RWPE1 (cell line): ENCODE results near the gene GRAMD1B.

Source experiments
- CTCF ChIA-PET: fragments of 350-600 bp; sonication (Branson Sonifier 250); formaldehyde crosslinking; extraction: SDS; loops from one replicate; lab custom pipeline; 2021; lab: Yijun Ruan, JAX
- POLR2A ChIA-PET: fragments of 400-600 bp; formaldehyde crosslinking; extraction: SDS; loops from one replicate; lab custom pipeline; 2020; ENCODE audit warnings: antibody characterized with exemption; ENCODE audit not compliant: low non-redundant PET; lab: Yijun Ruan, JAX
- DNase-seq: peaks from one replicate; pipeline ENCODE4 v3.0.0; 2012; ENCODE audit warnings: low spot score
- H3K27ac ChIP-seq: fragments of 450-650 bp; 2 replicates; pipeline ENCODE4 v1.5.1; 2017
- TF ChIP-seq, protein P1 (sequence below): fragments of 450-650 bp; conservative IDR thresholded peaks from 2 replicates; pipeline ENCODE4 v1.5.1; 2017; ENCODE audit warnings: low read depth, mild to moderate bottlenecking

Gene GRAMD1B

DNA sequence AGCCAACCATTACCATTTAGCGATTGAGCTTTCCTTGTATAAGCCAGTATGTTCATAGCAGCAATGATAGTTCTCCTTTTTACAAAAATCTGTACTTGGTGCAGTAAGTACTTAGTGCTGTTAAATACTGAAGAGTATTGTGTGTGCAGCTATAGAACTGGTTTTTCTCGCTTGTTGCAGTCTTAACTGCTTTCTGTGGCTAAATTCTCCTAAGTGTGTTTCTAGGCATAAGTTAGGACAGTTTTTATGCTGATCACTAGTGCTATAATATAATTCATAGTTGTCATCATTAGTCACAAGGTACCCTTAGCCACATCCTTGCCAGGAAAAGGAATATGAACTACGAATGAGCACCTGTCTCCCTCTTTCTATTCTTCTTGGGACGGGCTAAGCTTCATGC lies 107.7 kb downstream of the GRAMD1B start:
- DNase-seq: no peak
- TF ChIP-seq, protein P1, sequence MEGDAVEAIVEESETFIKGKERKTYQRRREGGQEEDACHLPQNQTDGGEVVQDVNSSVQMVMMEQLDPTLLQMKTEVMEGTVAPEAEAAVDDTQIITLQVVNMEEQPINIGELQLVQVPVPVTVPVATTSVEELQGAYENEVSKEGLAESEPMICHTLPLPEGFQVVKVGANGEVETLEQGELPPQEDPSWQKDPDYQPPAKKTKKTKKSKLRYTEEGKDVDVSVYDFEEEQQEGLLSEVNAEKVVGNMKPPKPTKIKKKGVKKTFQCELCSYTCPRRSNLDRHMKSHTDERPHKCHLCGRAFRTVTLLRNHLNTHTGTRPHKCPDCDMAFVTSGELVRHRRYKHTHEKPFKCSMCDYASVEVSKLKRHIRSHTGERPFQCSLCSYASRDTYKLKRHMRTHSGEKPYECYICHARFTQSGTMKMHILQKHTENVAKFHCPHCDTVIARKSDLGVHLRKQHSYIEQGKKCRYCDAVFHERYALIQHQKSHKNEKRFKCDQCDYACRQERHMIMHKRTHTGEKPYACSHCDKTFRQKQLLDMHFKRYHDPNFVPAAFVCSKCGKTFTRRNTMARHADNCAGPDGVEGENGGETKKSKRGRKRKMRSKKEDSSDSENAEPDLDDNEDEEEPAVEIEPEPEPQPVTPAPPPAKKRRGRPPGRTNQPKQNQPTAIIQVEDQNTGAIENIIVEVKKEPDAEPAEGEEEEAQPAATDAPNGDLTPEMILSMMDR: no peak
- ChIA-PET POLR2A (no interaction called here), CTCF (interaction anchor here (0.7 kb wide), 1 partner anchor 173 kb away, joined by 5 read pairs; no protein-coding TSS in a partner anchor)
- H3K27ac ChIP-seq: no peak overlapping the region

DNA sequence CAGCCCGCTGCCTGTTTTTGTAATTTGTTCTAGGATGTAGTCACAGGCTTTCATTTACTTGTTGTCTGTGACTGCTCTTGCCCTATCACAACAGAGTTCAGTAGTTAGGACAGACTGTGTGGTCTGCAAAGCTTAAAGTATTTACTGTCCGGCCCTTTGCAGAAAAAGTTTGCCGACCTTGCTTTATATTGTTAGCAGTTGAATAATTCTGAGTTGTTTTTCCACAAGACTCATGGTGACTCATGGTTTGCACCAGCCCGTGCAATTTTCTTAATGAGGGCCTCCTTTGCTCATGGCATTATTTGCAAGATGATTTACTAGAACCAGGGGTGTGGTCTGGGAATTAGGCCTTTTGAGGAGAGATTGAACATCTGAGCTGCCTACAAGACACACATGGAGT lies 113.7 kb downstream of the GRAMD1B start:
- CTCF ChIA-PET: no interaction called here
- TF ChIP-seq, protein P1: no peak
- no peak overlapping the region for H3K27ac ChIP-seq
- POLR2A ChIA-PET: no interaction called here
- peak; percentile 85 for DNase-seq

DNA sequence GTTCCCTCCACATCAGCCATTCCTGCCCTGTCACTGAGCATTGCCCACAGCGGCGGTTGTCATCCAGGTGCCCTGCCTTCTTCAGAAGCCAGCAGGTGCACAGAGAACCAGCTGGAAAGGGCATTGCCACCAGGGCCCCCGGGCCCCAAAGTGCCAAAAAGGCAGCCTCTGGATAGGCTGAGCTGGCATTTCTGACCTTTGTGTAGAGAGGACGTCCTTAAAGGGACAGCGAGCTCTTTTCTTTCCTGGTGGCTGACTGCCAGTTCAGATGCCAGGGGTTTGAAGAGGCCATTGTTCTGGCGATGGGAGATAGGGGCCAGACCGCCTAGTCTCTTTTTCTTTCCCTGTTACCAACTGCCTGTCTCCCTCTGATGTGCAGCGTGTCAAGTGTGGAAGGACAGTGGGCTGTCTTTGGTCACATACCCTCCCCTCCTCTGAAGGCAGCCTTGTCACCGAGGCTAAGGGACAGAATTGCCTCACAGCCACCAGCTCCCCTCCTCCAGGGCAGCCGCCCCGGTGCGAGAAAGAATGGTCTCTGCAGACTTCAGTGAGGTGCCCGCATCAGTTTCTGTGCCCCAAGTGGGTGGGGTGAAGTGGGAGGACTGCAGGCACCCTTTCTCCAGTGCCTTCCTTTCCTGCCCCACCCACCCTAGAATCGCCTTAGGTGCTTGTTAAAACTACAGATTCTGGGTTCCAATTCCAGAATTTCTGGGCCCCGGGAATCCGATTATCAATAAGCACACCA lies 114.7 kb downstream of the GRAMD1B start:
- H3K27ac ChIP-seq: no peak overlapping the region
- TF ChIP-seq, protein P1: no peak
- ChIA-PET POLR2A (no interaction called here), CTCF (interaction anchor here (0.6 to 1.0 kb wide), 2 partner anchors 13 to 162 kb away, joined by 3 to 4 read pairs; no protein-coding TSS in a partner anchor)
- no peak for DNase-seq

DNA sequence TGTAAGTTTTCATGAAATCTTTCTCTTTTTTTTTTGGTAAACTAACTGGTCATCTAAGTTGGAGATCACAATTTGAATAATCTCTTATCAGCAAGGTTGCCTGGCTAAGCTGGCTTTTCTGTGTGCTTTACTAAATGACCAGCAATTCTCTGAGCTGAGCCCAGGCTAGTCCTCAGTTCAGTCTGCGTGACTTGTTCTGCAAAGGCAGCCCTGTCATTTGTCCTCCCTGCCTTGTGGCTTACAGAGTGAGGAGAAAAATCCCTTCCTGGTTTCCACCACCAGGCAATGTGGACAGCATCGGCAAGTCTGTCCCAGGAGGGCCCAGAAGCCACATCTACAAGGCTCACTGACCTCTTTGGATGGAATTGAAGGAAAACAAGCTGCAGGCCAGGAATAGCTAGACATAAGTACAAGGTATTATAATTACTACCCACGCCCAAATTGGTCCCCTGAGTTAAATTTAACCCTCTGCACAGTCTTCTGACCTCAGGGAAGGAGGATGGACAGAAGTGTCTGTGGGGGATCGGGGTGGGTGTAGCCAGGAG lies 115.7 kb downstream of the GRAMD1B start:
- CTCF ChIA-PET: interaction anchor here (0.7 to 0.8 kb wide), 4 partner anchors 9 to 1079 kb away, joined by 3 read pairs; no protein-coding TSS in a partner anchor
- POLR2A ChIA-PET: no interaction called here
- no peak overlapping the region for H3K27ac ChIP-seq
- TF ChIP-seq, protein P1: no peak
- DNase-seq: no peak

DNA sequence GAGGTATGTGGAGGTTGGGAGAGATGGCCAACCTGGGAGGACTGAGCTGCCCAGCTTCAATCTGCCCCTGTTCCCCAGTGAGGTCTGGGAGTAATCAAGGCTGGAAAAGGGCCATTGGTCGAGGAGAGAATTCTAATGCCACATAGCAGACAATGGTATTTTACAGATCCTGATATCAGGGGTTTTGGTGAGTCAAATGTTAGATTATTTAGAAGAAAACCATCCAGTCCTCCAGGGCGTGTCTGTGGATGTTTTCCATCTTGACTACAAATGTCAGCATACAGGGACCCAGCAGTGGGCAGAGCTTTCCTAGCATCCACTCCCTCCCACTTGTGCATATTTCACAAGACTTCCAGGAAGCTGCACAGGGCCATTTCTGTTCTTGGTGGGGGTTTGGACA lies 116.4 kb downstream of the GRAMD1B start:
- ChIA-PET POLR2A (no interaction called here), CTCF (interaction anchor here (0.5 to 0.8 kb wide), 5 partner anchors 8 to 1080 kb away, joined by 3 read pairs; no protein-coding TSS in a partner anchor)
- no peak overlapping the region for H3K27ac ChIP-seq
- DNase-seq: no peak
- TF ChIP-seq, protein P1: no peak

DNA sequence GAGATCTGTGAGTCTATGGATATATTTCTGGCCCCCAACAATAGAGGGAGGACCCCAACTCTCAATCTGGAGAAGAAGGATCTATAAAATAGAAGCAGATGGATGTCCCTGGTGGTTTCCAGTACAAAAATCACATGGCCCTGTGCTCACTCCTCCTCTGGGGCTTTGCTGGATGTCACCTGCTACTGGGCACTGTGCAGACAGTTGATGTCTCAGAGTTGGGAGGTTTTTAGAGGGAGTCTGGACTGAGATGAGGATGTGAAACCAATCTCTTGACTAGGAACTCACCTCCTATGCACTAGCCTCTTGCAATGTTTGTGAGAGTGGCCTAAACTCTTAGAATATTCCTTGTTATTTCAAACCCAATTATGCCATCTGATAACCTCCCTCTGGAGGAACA lies 117.1 kb downstream of the GRAMD1B start:
- TF ChIP-seq, protein P1: no peak
- no peak for DNase-seq
- H3K27ac ChIP-seq: no peak overlapping the region
- ChIA-PET CTCF (interaction anchor here (0.5 kb wide), 2 partner anchors 7 to 683 kb away, joined by 3 read pairs; no protein-coding TSS in a partner anchor), POLR2A (no interaction called here)
